NCI-H1092 (cell line): ENCODE results near the gene MAMLD1.
"Not testable (repeated sequence)": the region's sequence is repeated elsewhere in the genome, so short reads cannot be mapped to it uniquely, and the experiment has no call there.

Source experiments
- DNase-seq: peaks from one replicate; lab custom pipeline; 2025; lab: John Stamatoyannopoulos, UW

Gene MAMLD1, protein sequence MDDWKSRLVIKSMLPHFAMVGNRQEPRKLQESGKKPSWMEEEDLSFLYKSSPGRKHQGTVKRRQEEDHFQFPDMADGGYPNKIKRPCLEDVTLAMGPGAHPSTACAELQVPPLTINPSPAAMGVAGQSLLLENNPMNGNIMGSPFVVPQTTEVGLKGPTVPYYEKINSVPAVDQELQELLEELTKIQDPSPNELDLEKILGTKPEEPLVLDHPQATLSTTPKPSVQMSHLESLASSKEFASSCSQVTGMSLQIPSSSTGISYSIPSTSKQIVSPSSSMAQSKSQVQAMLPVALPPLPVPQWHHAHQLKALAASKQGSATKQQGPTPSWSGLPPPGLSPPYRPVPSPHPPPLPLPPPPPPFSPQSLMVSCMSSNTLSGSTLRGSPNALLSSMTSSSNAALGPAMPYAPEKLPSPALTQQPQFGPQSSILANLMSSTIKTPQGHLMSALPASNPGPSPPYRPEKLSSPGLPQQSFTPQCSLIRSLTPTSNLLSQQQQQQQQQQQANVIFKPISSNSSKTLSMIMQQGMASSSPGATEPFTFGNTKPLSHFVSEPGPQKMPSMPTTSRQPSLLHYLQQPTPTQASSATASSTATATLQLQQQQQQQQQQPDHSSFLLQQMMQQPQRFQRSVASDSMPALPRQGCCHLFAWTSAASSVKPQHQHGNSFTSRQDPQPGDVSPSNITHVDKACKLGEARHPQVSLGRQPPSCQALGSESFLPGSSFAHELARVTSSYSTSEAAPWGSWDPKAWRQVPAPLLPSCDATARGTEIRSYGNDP

DNA sequence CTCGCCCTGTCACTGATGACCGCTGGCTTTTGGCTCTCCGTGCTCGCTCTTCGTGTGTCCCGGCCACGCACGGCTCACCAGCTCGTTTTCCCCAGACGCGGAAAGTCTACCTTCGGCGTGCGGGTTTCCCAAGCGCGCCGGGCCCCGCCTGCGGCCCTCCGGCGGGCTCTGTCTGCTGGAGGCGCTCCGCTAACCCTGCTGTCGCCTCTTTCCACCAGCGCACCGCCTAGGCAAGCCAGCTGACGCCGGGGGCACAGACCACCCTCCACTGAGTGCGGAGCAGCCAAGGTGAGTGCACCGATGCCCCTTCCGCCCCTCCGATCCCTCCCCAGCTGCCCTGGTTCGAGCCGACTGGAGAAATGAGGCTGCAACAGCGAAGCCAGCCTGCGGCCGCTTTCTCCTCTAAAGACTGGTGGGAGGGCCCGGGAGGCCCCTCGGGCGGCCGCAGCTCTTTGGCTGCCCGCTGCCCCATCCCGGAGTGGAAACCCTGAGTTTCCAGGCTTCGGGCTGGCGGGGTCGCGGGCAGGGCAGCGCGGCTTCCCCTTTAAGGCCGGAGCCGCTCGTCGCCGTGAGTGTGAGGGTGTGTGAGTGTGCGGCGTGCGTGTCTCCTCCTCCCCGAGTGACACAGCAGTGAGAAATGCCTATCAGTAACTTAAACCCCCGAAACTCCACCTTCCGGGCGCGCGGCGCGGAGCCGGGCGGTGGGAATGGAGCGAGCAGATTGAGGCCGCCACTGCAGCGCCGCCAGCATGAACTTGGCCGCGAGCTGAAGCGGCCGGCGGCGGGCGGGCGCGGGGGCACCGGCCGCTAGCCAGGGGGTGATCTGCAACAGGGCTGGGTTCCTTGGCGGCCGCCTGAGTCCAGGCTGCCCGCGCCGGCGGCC lies at the start of gene MAMLD1:
Gene MAMLD1, plus strand, starts transcription at position 719 of the 883 bp plus-strand sequence. CDS start 82,200 bp downstream, outside the sequence.
- DNase-seq: no peak

DNA sequence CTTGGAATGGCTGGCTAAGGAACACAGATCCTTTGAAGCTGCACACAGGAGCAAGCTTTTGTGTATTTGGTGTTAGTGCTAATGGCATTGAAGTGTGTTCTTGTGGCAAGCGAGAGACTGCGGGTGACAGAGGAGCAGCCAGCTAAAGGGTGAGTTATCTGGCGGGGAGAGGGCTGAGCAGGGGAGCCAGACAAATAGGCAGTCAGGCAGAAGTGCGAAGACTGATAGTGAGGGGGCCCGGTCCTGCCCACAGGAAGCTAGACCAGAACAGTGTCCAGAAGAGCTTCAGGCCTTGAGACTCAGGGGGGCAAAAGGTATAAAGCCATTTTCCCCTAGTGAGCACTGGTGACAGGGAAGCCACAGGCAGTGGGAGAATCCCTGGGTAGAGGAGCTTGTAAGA lies 49.6 kb upstream of the MAMLD1 start:
- DNase-seq: no peak

DNA sequence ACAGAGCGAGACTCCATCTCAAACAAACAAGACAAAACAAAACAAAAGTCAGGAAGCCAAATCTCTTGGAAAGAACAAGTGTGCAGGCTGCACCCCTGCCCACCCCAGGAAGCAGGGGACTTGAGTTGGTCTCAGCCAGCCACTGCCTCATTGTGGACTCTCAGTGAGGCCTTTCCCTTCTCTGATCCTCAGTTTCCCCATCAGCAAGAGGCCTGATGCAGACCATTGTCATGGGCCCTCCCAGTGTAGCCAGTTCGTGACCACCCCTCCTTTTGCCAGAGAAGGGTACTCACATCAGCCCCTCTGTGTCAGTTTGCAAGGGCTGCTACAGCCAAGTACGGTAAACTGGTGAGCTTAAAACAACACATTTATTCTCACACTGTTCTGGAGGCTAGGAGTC lies 48.9 kb upstream of the MAMLD1 start:
- DNase-seq: no peak

DNA sequence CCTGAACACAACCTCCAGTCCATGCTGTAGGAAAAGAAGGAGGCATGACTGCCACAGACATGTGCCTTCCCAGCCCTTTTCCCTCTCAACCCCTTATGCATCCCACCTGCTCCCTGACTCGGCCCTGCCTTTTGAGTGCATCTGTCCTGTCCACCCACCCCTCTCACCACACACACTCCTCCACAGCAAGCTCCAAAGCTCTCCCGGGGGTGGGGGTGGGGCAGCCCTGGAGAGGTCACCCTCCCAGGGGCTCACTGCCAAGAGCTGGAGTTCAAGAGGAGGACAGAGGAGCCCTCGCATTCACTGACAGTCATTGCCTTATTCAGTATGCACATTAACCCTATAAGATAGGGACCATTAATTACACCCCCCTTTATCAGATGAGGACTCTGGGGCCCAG lies 46.6 kb upstream of the MAMLD1 start:
- no peak for DNase-seq

DNA sequence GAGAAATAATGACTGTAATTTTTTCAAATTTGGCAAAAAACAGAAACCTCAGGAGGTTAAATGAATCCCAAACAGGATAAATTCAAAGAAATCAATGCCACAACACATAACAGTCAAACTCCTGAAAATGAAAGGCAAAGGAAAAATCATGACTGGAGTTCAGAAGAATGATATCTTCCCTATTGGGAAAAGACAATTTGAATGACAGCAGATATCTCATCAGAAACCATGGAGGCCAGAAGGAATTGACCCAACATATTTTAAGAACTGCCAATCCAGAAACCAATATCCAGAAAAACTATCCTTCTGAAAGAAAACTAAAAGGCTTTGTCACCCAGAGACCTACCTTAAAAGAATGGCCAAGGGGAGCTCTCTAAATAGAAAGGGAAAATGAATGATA lies 40.1 kb upstream of the MAMLD1 start:
- no peak for DNase-seq

DNA sequence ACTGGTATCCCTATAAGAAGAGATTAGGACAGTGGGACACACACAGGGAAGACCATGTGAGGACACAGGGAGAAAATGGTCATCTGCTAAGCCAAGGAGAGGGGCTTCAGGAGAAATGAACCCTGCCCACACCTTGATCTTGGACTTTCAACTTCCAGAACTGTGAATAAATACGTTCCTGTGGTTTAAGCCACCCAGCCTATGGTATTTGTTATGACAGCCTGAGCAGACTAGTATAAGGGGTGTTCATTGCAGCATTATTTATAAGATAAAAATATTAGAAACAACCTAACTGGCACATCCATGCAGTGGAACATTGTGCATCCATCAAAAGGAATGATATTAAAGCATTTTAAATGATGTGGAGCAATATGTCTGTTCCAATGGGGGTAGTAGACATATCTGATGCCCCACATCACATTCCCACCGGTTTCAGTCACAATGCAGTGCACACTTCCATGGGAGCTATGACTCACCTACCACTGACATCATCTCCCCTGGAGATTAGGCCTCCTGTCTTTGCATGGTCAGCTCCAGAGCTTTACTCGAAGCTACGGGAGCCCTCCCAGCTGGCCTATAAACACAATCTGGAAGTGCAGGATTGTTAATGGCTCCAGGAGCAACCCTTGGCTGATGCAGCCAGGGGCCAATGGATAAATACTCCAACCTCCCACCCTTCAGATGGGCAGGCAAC lies 38.9 kb upstream of the MAMLD1 start:
- DNase-seq: no peak

DNA sequence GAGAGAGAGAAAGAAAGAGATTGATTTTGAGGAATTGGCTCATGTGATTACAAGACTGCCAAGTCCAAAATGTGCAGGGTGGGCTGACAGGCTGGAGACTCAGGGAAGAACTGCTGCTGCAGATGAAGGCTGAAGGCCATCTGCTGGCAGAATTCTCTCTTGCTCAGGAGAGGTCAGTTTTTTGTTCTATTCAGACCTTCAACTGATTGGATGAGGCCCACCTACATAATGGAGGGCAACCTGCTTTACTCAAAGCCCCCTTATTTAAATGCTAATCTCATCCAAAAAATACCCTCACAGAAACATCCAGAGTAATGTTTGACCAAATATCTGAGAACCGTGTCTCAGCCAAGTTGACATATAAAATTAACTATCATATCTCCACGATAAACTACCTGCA lies 38.2 kb upstream of the MAMLD1 start:
- DNase-seq: no peak

DNA sequence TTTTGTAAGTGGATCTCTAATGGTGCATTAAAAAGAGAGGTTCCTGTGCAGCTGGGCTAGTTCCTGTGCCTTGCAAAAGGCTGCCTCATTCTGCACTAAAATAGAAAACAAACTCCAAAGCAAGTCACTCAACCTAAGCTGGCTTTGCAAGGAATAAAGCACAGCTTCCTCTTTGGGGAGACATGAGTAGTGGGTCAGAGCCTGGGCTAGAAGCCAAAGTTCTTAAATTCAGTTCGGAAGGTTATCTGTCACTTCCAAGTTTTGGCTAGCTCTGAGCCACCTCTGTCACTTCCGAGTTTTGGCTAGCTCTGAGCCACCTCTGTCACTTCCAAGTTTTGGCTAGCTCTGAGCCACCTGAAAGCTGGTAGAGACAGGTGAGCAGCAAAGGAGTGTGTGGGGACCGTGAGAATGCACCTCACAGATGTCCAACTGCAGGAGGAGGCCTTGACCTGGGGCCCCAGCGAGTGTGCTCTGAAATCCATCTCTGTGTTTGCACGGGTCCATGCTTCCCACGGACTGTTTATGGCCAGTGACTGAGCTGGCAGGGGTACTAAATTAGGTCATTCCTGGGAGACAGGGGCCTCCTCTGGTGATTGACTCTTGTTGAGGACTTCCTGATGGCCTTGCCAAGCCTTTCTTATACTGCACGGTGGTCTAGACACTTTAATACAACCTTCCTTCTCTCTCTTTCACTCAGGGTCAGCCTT lies 36.4 kb upstream of the MAMLD1 start:
- DNase-seq: no peak

DNA sequence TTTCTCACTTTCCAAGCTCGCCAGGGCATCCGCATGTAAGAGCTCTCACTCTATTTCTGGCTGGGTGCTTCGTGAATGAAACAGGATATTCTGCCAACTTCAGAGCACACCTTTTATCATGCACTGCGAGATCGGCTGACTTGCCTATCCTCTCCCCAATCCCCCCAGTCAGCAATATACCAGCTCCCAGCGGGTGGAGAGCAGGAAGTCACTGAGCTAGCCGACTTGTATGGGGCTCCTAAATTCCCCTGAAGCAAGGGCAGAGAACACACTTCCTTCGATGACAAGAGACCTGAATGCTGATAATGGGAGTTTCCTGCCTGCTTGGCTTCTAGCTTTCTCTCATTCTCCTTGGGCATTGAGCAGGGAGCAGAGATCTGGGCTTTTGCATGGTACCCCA lies 33.8 kb upstream of the MAMLD1 start:
- no peak for DNase-seq

DNA sequence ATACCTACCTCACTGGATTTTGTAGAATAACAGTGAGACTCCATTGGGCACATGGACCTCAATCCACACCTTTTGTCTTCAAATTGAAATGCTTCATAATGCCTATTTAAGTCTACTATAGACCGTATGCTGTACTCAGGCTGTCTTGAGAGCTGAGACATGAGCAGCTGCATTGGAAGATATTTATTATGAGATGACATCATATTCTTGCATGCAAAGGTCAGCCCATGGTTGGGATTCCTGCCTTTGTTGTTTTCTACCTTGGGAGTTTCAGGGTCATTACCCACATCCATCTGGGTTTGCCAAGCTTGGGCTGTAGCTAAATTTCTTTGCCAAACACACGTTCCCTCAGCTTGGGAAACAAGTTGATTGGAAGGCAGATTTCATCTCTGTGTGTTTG lies 33.2 kb upstream of the MAMLD1 start:
- DNase-seq: no peak

DNA sequence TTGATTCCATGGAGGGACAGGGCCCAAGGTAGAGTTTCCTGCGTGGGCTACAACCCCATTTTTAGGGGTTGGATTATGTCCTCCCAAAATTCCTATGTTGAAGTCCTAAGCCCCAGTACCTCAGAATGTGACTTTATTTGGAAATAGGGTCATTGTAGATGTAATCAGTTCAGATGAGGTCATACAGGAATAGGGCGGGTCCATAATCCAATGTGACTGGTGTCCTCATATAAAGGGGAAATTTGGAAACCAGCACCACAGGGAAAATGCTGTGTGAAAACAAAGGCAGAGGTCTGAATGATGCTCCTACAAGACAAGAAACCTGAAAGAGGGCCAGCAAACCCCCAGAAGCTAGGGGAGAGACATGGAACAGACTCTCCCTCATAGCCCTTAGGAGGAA lies 31.1 kb upstream of the MAMLD1 start:
- no peak for DNase-seq

DNA sequence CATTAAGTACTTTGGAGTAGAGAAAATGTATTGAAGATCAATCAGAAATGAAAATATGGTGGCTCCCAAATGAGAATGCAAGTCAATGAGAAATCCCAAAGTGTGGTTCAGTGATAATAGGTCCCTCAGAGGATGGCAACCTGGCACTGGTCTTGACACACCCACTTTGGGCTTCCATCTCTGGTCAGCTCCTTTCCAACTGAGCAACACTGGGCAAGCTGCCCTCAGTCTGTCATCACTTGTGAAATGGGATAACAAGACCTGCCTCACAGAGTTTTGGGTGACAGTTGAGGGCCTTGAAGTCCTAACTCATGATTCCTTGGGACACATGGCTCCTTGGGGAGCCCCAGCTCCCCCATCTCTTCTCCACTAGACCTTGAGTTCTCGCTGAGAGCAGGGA lies 29.0 kb upstream of the MAMLD1 start:
- DNase-seq: no peak

DNA sequence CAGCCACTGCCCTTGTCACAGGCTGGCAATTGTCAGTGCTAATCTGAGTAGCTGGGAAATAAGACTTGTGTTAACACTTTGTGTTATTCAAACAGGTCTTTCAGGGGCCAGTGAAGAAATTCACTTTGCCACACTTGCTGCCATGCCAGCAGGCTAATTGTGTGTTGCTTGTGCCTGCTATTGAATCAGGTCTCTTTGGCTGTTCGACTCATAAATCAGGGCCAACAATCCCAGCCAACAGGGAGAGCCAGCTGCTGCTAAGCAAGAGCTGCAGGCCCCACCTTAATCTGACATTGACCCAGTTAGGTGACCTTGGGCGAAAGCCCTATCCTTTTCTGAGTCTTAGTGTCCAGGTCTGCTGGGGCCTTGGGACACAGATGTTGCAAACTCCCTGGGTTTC lies 28.1 kb upstream of the MAMLD1 start:
- DNase-seq: no peak

DNA sequence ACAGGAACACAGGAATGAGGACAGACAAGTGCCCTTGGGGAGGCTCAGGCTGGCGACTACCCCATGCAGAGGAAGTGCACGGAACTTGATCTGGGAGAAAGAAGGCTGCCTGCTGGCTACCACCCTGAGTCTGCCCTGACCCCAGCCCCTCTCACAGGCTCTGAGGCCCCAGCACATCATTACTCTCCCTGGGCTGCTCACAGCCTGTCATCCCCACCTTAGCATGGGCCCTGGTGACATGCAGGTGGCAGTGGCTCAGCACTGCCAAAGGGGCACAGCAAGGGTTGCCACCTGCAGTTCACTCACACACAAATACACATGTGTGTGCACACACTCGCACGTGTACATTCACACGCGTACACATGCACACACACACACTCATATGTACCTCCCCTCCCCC lies 26.1 kb upstream of the MAMLD1 start:
- DNase-seq: no peak

DNA sequence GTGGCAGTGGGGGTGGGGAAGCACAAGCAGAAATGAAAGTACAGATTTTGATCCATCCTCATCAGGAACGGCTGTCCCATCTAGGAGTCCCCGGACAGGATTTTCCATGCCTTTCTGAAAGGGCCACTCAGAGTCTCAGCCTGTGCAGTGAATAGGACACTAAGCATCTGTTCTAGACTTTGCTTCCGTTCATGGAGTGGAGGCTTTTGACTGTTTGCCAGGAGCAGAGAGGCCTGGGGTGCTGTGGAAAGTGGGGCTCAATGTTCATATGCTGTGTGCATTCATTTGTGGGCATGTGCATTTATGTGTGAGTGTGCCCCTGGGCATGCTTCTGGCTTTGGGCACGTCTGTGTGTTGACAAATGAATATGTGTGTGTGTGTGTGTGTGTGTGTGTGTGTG lies 25.6 kb upstream of the MAMLD1 start:
- no peak for DNase-seq

DNA sequence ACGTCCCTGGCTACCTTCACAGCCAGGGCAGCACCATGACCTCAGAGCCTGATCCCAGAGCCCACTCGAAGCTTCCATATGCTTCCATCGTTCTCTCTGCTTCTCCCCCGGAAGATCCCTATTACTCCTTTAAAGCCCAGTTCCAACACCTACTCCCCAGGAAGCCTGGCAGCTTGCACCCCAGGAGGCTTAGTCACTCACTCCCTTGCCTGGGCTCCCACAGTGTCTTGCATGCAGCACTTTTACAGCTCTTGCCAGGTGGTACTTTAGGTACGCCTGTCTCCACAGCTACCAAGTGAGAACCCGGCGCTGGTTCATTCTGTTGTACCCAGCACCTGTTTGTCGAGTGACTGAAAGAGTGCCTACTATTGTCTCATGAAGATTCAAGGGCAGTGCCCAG lies 24.5 kb upstream of the MAMLD1 start:
- no peak for DNase-seq

DNA sequence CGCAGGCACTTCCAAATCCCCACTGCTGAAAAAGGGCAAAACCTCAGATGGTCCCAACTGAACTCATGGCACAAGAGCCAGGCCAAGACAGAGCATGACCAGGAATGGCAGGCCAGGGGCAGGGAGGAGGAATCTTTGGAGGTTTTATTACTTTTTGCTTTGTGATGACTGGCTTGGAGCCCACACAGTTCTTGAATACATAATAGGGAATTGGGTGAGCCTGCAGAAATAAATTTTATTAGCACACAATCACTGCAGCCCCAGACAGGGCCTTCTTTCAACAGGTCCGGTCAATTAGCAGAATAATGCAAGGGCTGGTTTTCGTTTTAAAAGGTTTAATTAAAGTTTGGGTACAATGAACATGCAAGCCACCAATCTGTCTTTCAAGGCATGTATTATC lies 23.4 kb upstream of the MAMLD1 start:
- no peak for DNase-seq

DNA sequence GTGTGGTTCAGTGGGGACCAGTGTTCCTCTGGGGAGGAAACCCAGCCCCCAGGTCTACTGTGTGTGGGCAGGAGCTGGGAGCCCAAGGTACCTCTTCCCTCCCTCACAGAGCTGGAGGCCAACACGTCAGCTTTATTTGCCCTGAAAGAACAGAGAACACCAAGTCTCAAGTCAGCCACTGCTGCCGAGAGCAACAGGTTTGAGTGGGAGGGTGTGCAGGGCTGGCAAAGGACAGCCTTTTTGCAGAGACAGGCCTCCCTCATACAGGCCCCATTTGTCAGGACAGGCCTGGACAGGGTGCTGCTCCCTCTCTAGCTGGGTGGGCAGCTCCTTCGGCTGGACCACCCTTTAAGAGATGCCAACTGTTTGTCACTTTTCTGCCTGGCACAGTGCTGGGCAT lies 22.8 kb upstream of the MAMLD1 start:
- not testable (repeated sequence) for DNase-seq

DNA sequence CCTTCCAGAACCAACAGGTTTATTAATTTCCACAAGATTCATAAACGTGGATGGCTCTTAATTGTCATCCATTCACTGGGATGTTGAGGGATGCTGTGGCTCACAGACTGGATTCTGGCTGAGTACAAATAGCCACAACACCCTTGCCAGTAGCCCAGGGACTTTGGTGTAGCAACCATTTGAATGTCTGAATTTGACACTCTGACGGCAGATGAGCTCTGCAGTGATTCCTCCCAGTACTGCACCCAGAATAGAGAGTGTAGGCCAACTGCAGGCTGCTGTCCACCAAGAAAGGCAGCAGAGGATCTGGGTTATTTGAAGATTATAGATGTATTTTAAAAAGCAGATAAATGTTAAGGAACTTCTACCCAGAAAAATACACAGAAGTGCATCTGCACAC lies 15.6 kb upstream of the MAMLD1 start:
- DNase-seq: no peak

DNA sequence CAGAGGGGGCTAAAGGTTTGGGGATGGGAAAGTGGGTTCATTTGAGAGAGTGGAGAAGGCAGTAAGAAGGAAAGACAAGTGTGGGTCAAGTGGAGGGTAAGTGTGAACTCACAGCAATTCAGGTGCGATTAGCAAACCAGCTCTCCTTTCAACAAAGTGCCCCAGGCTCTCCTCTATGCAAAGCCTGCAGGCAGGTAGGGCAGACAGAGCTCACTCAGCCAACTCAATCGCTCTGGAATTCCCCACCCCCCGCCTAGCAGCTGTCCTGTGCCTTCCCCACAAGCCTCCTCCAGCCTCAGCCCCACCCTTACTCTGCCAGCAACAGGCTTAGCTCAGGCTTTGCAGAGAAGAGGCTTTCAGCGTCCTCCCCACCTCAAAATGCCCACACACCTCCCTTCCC lies 14.8 kb upstream of the MAMLD1 start:
- no peak for DNase-seq

DNA sequence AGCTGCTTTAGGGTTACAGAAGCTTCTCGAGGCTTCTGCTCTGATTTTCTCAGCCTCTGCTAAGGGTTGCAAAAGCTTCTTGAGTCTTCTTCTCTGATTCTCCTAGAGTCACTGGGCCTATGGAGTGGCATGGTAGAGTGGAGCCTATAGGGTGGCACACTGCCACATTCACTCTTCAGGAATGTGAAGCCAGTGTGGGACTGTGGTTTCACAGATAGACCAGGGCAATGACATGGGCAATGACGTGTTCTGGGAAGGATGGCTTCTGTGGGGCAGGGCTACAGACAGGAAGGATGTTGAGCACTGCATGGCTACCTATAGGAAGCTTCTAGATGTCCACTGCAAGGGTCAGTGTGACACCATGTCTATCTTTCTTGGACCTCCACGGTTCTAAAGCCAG lies 11.0 kb upstream of the MAMLD1 start:
- no peak for DNase-seq
